Right forelimb (tissue), 1 donor: Measurements from ENCODE around the gene MMP17.

Experiments used
- DNase-seq: peaks from one replicate; pipeline ENCODE4 v3.0.0-alpha.2; 2018

MMP17 gene

DNA sequence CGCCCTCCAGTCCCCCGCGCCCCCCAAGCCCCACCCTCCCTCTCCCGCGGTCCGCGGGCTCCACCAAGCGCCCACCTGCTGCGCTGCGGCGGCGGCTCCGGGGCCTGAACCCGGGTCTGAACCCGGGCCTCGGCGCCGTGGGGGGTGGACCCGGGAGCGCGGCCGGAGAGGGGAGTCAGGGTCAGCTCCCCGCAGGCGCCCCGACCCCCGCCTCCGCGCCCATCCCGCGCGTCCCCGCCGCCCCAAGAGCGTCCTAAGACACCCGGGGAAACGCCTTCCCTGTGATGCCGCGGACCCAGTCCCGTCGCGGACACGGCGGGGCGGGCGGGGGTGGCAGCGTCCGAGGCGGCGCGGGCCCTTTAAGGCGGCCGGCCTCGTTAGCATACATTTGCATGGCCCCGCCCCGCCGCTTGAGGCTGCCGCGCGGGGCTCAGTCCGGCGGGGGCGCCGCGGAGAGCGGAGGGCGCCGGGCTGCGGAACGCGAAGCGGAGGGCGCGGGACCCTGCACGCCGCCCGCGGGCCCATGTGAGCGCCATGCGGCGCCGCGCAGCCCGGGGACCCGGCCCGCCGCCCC is at the start of gene MMP17:
TSS of gene MMP17 (plus strand) at position 433 of the 574 bp plus-strand sequence. CDS start at position 535, 102 bp downstream.
- no peak for DNase-seq

DNA sequence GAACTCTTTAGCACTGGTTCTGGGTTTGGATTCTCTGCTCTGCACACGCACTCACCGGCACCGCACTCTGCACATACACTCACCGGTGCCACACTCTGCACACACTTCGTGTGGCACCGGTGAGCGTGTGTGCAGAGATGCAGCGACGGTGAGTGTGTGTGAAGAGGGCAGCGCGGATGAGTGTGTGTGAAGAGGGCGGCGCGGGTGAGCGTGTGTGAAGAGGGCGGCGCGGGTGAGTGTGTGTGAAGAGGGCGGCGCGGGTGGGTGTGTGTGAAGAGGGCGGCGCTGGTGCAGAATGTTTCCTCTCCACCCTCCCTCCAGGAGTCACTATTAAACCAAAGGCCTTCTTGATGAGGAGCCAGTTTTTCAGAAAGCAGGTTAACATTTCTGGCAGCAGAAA is 49.2 kb upstream of the MMP17 start:
- DNase-seq = no peak

DNA sequence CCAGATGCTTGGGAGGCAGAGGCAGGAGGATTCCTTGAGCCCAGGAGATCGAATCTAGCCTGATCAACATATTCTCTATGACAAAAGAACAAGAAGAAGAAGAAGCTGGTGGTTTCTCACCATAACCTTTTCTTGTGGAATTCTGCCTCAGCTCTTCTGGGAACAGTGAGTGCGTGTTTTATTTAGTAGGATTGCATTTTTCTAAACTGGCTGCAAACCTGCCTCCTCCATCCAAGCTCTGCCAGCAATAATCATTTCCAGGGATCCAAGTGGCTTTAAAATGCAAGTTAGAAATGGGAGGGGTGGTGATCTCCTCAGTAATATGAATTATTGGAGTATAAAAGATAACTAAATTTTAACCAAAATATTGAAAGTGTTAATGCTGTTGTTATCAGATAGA is 46.1 kb upstream of the MMP17 start:
- no peak for DNase-seq

DNA sequence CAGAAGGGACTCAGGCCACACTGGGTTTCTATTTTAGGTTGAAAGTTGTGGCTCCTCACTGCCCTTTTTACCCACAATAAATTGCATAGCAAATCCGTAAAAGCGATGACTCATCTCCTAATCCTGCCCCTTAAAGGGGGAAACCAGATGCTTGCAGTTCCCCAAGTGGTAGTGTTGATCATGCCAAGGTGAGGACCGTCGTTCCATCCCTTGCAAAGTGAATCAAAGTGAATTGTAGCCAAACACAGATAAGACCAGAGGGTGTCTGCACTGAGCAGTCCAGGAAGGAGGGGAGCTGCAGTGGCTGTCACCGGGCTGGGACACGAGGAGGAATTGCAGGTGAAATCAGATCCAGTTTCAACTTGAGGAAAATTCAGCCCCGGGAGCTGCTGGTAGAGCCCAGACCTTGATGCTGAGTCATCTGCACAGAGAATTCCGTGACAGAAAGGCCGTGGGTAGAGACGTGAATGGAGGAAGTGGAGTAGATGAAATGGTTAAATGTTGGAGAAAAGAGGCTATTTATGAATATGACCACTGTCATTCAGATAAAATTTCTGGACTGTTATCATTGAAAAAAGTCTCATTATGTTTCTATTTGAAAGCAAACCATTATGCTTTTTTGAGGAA is 44.2 kb upstream of the MMP17 start:
- no peak for DNase-seq

DNA sequence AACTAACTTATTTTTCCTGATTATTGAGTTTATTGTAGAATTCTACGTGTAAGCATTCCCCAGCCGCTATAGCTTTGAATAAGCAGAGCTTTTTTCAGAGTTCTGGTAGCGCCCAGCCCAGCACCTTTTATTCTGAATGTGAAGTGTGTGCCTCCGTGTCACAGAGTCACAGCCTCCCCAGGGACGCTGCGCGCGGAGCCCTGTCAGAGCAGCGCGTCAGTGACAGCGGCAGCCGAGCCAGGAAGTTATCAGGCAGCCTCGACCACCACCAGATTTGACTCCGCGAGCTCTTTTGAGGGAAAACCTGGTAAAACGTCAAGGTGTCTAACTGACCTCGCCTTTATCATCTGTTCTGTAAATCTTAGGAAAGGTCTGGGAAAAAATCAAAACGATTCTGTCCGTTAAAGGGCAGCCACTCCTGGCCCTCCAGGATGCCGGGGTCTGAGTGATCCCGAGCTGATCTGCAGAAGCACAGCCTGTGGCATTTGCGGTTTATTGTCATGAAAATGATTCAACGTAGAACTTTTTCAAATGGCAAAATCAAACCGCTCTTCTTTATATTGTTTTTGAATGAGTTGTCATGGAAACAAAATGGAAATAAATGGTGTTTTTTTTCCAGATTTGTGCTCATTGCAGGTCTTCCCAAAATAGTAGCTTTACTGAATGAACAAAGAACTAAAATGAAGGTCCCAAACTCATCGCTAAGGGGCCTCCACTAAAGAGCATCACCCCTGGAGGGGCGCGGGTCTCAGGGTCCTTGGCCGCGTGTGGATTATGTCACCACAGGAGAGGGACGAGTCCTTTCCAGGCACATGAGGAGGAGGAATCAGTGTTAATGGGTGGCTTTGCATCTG is 43.1 kb upstream of the MMP17 start:
- no peak for DNase-seq

DNA sequence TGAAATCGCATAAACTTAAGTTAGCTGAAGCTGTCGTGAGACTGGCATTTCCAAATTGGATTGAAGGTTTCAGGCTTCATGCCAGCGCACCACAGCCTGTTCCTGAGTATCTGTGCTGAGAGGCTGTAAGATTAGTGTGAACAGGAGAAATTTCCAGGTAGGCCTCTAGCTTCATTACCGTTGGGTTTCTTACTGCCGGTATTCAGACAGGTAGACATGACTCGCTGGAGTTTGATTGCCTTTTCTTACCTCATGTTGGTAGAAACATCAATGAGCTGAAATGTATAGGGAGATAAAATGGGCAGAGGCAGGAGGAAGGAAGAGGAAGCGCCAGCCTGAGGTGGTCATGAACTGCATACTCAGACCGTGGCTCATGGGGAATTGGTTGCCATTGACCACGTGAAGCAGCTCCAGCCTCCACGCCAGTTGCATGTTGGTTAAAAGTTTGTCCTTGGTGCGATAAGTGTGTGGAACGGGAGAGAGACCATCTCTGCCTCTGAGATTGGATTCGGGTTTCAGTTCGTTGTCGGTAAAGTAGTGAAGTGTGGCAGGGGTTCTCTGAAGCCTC is 42.3 kb upstream of the MMP17 start:
- no peak for DNase-seq

DNA sequence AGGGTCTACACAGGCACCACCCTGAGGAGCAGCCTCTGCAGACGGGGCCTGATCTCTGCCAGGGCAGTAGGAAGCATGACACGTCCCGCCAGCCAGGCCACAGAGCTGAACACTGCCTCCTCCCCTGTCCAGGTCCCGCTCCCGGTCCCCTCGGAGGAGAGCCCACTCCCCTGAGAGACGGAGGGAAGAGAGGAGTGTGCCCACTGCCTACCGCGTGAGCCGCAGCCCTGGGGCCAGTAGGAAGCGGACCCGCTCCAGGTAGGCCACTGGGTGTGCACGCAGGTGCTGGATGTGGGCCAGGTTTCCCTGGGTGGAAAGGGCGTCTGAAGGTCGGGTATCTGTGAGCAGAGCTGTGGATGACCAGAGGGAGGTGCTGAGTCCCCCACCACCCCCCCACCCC is 41.9 kb upstream of the MMP17 start:
- no peak for DNase-seq

DNA sequence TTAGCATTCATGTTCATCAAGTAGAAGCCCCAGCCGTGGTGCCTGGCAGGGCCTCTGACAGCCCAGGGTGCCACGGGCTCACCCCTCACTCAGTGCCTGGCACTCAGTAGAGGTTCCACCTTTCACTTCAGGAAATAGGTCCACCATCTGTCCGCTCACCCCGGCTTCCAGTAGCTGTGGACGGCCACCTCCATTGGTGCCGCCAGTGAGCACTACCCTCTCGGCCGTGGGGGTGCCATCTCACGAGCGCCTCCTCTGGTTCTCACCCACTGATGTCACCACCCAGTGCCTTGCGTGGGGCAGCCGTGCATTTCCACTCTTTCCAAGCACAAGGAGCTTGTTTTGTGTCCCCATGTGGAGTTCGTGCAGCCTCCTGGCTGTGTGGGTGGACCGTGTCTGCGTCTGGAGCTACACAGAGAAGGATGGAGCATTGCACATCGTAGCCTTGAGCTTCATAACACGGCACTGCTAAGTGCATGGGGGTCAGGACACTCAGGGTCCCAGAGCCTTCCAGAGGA is 41.0 kb upstream of the MMP17 start:
- DNase-seq = no peak

DNA sequence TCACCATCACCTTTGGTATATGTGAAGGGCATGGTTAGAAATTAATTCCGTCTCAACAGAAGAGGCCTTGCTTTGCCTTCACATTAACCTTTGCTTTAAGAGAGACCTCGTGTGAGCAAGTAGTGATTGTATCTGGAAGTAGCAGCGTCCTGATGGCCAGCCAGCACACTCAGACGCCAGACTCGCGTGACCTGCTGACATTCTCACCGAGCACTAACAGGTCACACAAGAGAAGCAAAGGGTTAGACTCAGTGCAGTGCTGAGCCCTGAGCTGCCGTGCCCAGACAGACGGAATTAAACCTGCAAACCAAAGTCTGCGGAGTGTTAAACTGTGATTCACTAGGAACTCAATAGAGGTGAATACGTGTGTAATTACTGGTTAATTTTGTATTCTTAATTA is 40.1 kb upstream of the MMP17 start:
- no peak for DNase-seq

DNA sequence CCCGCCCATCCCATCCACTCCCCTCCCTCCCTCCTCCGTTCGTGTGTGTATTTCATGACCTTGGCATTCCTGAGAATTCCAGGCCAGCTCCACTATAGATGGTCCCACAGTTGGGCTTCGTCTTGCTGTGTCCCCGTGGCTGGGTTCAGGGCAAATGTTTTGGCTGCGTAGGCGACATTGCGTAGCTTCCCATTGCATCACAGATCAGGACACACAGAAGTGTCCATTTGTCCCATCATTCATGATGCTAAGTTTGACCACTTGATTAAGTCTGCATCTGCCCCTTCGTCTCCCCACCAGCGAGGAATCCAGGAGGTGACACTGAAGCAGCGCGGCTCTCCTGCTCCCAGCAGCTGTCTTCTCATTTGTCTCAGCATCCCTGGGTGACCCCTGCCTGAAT is 38.6 kb upstream of the MMP17 start:
- no peak for DNase-seq

DNA sequence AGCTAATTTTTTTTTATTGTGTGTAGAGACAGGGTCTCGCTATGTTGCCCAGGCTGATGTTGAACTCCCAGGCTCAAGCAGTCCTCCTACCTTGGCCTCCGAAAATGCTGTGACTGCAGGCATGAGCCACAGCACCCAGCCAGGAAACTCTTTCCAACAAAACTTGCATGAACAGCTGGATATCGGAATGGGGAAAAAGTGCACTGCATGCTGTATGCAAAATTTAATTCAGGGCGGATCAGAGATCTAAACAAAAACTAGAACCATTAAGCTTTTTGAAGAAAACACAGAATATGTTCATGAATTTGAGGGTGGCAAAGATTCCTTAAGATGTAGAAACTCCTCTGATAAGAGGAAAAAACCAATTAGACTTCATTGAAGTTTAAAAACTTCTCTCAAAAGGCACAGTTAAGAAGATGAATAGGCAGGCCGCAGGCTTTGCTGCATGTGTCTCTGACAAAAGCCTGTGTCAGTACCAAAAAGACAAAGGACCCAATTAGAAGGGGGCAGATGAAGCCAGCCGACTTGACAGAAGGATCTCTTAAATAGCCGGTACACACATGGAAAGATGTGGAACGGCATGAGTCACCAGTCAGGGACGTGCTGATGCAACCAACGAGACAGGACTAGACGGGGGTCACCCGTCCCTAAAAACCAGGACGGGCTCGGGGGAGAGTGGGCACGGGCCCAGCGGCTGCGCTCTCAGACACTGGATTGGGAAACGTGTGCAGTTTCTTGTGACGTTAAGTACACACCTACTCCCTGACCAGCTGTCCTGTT is 34.8 kb upstream of the MMP17 start:
- no peak for DNase-seq

DNA sequence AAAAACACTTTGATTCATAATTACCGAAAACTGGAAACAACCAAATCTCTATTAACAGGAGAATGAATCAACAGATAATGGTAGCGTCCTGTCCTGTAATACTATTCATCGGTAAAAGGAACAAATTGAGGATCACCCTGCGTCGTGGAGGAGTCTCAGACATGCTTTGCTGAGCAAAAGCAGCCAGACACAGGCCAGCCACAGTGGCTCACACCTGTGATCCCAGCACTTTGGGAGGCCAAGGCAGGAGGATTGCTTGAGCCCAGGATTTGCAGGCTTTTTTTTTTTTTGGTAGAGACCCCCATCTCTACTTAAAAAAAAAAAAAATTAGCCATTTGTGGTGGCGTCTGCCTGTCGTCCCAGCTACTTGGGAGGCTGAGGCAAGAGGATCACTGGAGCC is 34.1 kb upstream of the MMP17 start:
- DNase-seq = no peak

DNA sequence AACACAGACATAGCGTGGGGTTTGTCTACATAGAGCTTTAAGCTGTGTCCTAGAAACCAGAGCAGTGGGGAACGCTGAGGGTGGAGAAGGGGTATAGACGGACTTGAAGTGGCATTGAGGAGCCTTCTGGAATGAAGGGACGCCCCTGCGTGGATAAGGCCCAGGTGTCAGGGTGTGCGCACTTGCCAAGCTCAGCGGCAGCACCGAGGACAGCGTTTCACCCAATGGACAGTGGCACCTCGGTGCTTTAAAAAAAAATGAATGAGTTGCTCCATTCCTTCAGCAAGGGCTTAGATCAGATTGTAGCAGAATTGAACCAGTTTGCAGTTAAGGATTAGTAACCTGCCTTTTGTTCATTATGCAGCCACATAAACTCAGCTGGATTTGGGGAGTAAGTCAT is 33.6 kb upstream of the MMP17 start:
- no peak for DNase-seq

DNA sequence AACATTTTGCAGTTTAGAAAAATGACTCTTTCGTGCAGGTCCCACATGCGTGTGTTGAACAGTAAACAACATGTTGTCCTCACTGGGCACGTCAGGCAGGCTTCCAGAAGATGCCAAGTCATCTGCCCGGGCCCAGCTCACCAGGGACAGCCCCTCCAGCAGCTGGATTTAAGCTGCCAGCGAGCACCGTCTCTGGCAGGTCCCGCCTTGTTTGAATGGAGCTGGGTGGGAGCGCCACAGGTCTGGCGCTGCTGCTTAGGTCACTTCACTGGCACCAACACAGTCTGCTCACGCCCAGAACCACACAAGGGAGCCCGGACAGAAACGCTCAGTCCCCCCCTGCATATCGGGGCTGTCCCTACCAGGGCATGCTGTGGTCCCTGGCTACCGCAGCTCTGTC is 33.1 kb upstream of the MMP17 start:
- no peak for DNase-seq

DNA sequence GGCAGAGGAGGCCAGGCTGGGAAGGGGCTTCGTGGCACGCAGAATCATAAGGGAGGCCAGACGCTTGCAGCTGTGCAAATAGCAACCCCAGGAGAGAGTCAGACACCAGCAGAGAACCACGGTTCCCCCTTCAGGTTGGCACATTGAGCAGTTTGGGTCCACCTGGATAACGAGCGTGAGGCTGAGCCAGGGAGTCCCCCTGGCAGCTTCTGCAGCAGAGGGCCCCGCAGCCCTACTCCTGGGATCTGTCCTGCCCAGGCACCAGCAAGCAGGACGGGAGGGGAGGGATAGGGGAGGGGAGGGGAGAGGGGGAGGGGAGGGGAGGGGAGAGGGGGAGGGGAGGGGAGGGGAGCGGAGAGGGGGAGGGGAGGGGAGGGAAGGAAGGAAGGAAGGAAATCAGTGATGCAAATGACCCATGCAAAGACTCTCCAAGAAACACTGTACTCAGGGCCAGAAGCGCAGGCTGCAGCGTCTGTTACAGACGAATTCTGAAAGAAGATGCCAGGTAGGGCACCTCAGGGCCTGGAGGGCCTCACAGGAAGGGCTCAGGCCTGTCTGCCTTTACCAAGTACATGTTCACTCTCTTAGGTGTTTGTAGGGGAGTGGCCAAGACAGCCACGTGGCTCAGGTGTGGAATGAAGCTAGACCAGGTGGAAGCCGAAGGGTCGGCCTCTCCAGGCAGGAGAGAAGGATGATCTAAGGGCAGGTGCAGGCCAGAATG is 32.3 kb upstream of the MMP17 start:
- no peak for DNase-seq

DNA sequence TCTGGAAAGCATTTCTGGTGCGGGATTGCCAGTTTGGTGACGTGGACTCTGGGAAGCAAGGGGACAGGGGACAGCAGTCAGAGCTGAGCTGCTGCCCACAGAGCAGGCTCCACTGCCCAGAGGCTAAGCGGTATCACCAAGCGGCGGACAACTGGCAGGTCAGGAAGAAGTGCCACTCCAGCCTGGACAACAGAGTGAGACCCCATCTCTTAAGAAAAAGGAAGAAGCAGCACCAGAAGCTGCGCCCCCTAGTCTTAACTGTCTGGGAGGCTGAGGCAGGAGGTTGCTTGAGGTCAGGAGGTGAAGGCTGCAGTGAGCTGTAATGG is 31.8 kb upstream of the MMP17 start:
- DNase-seq = no peak

DNA sequence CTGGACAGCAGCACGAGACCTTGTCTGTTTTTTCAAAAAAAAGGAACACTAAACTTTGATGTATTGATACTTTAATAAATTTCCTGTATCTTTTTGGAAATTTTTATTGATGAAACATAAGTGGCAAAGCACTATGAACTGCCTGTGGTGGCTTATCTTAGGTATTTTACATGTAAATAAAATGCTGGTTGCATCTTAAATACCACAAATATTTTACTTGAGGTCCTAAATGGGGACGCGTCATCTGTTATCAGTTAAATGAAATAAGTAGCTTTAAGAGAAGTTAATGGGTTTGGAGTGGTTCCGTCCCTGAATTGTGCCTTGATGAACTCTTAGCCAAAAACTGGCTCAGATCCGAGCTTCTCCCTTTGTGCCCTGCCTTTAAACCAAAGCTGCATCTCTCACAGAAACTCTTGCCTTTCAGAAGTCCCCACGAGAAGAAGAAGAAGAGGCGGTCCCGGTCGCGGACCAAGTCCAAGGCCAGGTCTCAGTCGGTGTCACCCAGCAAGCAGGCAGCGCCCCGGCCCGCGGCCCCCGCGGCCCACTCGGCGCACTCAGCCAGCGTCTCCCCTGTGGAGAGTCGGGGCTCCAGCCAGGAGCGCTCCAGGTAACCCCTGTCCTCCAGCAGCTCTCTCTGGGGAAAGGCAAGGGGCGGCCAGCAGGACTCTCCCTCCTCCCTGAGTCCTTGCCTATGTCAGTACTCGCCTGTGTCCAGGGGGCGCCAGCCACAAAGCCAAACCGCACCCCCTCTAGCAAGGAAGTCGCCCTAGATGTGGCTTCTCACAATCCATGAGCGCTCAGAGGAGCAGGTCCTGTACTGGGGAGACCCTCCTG is 31.2 kb upstream of the MMP17 start:
- DNase-seq = no peak

DNA sequence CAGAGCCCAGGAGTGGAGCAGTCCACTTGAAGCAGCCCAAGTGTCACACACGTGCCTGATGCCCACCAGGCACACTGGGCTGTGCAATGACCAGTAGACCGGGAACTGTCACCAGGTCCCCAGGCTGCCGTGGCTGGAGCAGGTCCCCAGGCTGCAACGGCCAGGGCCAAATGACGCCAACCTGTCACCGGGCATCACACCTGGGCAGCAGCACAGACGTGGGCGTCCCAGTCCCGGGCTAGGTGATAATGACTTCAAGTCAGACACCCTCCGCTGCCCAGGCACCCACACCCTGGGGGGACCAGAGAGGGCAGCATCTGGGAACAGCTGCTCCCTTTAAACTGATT is 30.6 kb upstream of the MMP17 start:
- no peak for DNase-seq

DNA sequence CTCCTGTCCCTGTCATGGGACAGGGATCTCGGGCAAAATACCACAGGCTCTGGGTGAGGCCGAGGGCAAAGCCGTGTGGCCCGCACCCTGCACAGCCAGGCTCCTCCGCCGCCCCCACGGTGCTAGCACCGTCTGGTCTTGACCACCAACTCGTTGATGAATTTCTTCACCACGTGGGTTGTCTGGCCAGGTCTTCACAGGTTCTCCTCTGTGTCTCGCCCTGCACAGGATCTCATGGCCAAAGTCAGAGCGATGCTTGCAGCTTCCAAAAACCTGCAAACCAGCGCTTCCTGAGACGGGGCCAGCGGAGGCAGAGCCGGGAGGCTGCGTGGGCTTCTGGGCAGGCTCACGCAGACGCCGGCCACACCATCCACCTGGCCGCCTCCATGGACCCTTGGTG is 29.0 kb upstream of the MMP17 start:
- no peak for DNase-seq

DNA sequence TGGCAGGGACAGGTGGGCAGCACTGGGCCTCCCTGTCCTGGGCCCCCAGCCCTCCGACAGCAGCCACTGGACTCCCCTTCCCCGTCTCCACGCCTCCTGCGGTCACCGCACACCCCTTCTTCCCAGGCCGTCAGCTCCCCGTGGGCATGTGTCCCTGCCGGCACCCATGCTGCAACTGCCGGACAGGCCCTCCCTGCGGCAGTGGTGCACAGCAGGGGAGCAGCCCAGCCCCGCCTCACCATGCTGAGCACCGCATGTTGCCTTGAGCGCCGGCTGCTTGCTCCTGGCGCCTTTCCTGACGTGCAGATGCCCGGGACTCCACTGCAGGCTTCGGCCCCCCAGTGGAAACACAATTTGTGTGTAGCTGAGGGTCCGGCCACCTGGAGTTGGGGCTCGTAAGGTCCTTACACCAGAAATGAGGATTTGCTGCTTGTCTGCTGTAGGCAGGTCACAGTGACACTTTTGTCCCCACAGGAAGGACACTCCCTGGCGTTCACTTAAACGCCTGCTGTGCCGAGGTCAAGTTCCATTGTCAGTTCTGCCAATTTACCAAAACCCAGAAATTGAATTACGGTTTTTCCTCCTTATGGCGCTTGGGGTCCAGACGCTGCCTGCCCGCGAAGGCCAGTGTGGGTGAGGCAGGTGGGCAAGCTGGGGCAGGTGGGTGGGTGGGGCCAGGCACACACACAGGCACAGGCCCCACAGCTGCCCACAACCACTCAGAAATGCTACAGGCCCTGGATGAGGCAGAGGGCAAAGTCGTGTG is 28.2 kb upstream of the MMP17 start:
- no peak for DNase-seq
